Measurements from ENCODE around the gene SYTL1.

DNA sequence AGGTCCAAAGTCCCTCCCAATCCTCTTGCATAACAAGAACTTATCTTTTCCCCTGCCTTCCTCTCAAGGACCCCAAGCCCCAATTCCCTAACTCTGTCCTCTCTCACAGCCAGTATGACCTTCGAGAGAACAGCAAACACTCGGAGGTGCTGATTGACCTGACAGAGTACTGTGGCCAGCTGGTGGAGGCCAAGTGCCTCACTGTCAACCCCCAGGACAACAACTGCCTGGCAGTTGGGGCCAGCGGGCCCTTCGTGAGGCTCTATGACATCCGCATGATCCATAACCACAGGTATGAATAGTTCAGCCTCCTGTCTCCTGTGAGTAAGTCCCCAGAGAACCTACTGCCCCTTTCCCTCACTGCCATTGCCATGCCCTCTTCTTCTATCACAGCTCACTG, 49.7 kb upstream of the SYTL1 start:
- TF ChIP-seq, protein P1, sequence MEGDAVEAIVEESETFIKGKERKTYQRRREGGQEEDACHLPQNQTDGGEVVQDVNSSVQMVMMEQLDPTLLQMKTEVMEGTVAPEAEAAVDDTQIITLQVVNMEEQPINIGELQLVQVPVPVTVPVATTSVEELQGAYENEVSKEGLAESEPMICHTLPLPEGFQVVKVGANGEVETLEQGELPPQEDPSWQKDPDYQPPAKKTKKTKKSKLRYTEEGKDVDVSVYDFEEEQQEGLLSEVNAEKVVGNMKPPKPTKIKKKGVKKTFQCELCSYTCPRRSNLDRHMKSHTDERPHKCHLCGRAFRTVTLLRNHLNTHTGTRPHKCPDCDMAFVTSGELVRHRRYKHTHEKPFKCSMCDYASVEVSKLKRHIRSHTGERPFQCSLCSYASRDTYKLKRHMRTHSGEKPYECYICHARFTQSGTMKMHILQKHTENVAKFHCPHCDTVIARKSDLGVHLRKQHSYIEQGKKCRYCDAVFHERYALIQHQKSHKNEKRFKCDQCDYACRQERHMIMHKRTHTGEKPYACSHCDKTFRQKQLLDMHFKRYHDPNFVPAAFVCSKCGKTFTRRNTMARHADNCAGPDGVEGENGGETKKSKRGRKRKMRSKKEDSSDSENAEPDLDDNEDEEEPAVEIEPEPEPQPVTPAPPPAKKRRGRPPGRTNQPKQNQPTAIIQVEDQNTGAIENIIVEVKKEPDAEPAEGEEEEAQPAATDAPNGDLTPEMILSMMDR (IDR thresholded peaks at IDR 0.05; ENCODE audit: insufficient read depth, low read length): no peak
- TF ChIP-seq, protein P2, sequence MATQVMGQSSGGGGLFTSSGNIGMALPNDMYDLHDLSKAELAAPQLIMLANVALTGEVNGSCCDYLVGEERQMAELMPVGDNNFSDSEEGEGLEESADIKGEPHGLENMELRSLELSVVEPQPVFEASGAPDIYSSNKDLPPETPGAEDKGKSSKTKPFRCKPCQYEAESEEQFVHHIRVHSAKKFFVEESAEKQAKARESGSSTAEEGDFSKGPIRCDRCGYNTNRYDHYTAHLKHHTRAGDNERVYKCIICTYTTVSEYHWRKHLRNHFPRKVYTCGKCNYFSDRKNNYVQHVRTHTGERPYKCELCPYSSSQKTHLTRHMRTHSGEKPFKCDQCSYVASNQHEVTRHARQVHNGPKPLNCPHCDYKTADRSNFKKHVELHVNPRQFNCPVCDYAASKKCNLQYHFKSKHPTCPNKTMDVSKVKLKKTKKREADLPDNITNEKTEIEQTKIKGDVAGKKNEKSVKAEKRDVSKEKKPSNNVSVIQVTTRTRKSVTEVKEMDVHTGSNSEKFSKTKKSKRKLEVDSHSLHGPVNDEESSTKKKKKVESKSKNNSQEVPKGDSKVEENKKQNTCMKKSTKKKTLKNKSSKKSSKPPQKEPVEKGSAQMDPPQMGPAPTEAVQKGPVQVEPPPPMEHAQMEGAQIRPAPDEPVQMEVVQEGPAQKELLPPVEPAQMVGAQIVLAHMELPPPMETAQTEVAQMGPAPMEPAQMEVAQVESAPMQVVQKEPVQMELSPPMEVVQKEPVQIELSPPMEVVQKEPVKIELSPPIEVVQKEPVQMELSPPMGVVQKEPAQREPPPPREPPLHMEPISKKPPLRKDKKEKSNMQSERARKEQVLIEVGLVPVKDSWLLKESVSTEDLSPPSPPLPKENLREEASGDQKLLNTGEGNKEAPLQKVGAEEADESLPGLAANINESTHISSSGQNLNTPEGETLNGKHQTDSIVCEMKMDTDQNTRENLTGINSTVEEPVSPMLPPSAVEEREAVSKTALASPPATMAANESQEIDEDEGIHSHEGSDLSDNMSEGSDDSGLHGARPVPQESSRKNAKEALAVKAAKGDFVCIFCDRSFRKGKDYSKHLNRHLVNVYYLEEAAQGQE (IDR thresholded peaks at IDR 0.05; ENCODE audit: insufficient replicate concordance, low read depth): no peak

Measured in HL-60 (cell line).